Liver (tissue), 9 donors: ENCODE results near the gene RUNX1. TPM values are rescaled to one million over a fixed set of nuclear protein-coding genes. Genes with fewer than 3 reads are reported as not detected.

Experiments
- DNase-seq: peaks from one replicate; pipeline ENCODE4 v3.0.0-alpha.2; 2017; ENCODE audit warnings: low spot score
- H3K27ac ChIP-seq, 2 donors: one replicate each; pipeline ENCODE4 v1.7.0; 2013; ENCODE audit warnings: inconsistent platforms in 2 of 2, low read length in 2 of 2, control low read depth in 1 of 2, low read depth in 1 of 2, mild to moderate bottlenecking in 1 of 2
- H3K27me3 ChIP-seq, 4 donors: one replicate each; pipeline versions ENCODE4 v1.6.1 to v1.7.0; 2013; ENCODE audit warnings: low read length in 3 of 4, inconsistent platforms in 1 of 4, mild to moderate bottlenecking in 1 of 4, moderate library complexity in 1 of 4; ENCODE audit not compliant: control insufficient read depth in 4 of 4, insufficient read depth in 4 of 4
- H3K36me3 ChIP-seq, 4 donors: one replicate each; pipeline versions ENCODE4 v1.6.1 to v1.7.0; 2013; ENCODE audit warnings: low read length in 3 of 4, mild to moderate bottlenecking in 3 of 4, low read depth in 1 of 4, moderate library complexity in 1 of 4; ENCODE audit not compliant: control insufficient read depth in 4 of 4, insufficient read depth in 3 of 4
- H3K4me1 ChIP-seq, 4 donors: one replicate each; pipeline versions ENCODE4 v1.6.1 to v1.7.0; 2013; ENCODE audit warnings: low read length in 3 of 4, mild to moderate bottlenecking in 3 of 4, moderate library complexity in 1 of 4; ENCODE audit not compliant: control insufficient read depth in 4 of 4, insufficient read depth in 4 of 4
- H3K4me3 ChIP-seq, 3 donors: one replicate each; pipeline versions ENCODE4 v1.6.1 to v1.7.0; 2013; ENCODE audit warnings: low read length in 3 of 3, control low read depth in 1 of 3, low read depth in 1 of 3, mild to moderate bottlenecking in 1 of 3
- H3K9ac ChIP-seq, 2 donors: one replicate each; pipeline ENCODE4 v1.7.0; 2013; ENCODE audit warnings: low read length in 2 of 2, mild to moderate bottlenecking in 2 of 2, moderate library complexity in 2 of 2, control low read depth in 1 of 2, low read depth in 1 of 2
- H3K9me3 ChIP-seq, 4 donors: one replicate each; pipeline versions ENCODE4 v1.6.1 to v1.7.0; 2013; ENCODE audit warnings: low read length in 3 of 4; ENCODE audit not compliant: control insufficient read depth in 4 of 4
- EGR1 ChIP-seq, 2 donors: IDR thresholded peaks; 2 replicates each; pipeline ENCODE4 v1.6.1; 2016 to 2018; ENCODE audit warnings: antibody characterized with exemption in 2 of 2, low read depth in 2 of 2
- FOXA2 ChIP-seq: IDR thresholded peaks from 2 replicates; pipeline ENCODE4 v1.6.1; 2016; ENCODE audit warnings: antibody characterized with exemption
- GABPA ChIP-seq, 2 donors: IDR thresholded peaks in 1 of 2; conservative IDR thresholded peaks in 1 of 2; 2 replicates each; pipeline ENCODE4 v1.6.1; 2016; ENCODE audit warnings: antibody characterized with exemption in 2 of 2, mild to moderate bottlenecking in 1 of 2, moderate library complexity in 1 of 2
- HNF4A ChIP-seq, 2 donors: conservative IDR thresholded peaks; 2 replicates each; pipeline ENCODE4 v1.6.1; 2016; ENCODE audit warnings: antibody characterized with exemption in 2 of 2, mild to moderate bottlenecking in 2 of 2
- HNF4G ChIP-seq: IDR thresholded peaks from 2 replicates; pipeline ENCODE4 v1.6.1; 2016; ENCODE audit warnings: antibody characterized with exemption
- JUND ChIP-seq, 2 donors: IDR thresholded peaks; 2 replicates each; pipeline ENCODE4 v1.6.1; 2016; ENCODE audit warnings: antibody characterized with exemption in 2 of 2
- NR2F2 ChIP-seq: IDR thresholded peaks from 2 replicates; pipeline ENCODE4 v1.6.1; 2016; ENCODE audit warnings: antibody characterized with exemption
- SP1 ChIP-seq: IDR thresholded peaks from 2 replicates; pipeline ENCODE4 v1.6.1; 2018; ENCODE audit warnings: antibody characterized with exemption, mild to moderate bottlenecking
- TAF1 ChIP-seq: conservative IDR thresholded peaks from 2 replicates; pipeline ENCODE4 v1.6.1; 2016; ENCODE audit warnings: antibody characterized with exemption, mild to moderate bottlenecking
- WGBS: extraction: QIAGEN DNeasy Blood & Tissue Kit; methylation state at CpG from one replicate; pipeline ENCODE4 v1.1.7; 2013; 5-methylcytosine and 5-hydroxymethylcytosine counted together
- polyA plus RNA-seq, 2 donors: library from polyadenylated mRNA; stranded (reverse) in 1 of 2; unstranded in 1 of 2; fragments of 200-250 nt in 1 of 2; fragments of >200 nt in 1 of 2; fragmentation: Nextera tagmentation in 1 of 2; extraction: Ambion mirVana in 1 of 2; gene quantifications; one replicate each; pipeline versions ENCODE4 v1.2.1 to v1.2.3, GENCODE V29; 2013 to 2015
- total RNA-seq, 2 donors: library from RNA; depleted of rRNA; stranded (reverse); fragments of >200 nt; gene quantifications; one replicate each; pipeline ENCODE4 v1.2.3, GENCODE V29; 2014
- TF ChIP-seq, protein P1 (sequence below): IDR thresholded peaks from 2 replicates; pipeline ENCODE4 v1.6.1; 2016; ENCODE audit warnings: antibody characterized with exemption, mild to moderate bottlenecking
- TF ChIP-seq, protein P2 (sequence below): IDR thresholded peaks from 2 replicates; pipeline ENCODE4 v1.6.1; 2016; ENCODE audit warnings: antibody characterized with exemption
- TF ChIP-seq, protein P3 (sequence below): IDR thresholded peaks from 2 replicates; pipeline ENCODE4 v1.6.1; 2016; ENCODE audit warnings: antibody characterized with exemption
- donor health status: healthy.
- donor health status: healthy.
- donor health status: healthy.
- donor health status: healthy.
- donor health status: healthy.

Gene RUNX1
- total and polyA plus RNA-seq, 4 donors: 0.98 to 7.2 (median 3.1) TPM

DNA sequence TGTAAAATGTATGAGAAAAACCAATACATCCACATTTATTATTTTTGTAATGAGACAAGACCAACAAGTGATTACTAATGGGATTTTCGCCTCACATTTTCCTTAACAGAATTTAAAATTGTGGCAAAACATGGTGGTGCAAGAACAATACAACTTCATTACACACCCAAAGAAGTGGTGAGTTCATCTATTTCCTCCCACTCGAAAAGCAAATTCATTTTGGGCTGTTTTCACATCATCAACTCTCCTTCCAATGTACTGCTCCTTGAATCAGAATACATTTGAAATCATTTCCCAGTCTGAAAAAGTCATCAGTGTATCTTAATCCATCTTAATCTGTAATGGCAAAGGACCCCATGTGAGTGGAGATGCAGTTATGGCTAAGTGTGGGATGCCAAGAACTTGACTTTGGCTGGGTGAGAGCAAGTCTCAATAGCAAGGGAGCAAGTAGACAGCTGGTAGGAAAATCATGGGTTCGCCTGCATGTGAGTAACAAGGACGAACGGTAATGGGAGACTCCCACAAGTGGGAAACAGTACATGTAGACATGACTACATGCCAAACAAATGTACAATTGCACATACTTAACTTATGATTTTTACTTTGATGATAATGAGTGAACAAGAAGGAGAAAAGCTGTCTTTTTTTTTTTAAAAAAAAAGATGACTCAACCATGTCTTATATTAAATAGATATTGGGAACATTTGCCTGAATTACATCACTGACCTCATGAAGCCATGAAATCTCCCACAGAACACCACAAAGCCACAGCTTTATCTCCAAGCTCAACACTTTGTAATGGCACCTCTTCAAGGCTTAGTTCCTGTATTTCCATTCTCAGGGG lies 46.0 kb downstream of the RUNX1 start:
- no peaks in the 10 kb centered on the region for H3K36me3 ChIP-seq
- no peak for DNase-seq
- 89% methylated on average over 5 of the region's 5 CpGs for WGBS
- H3K9ac ChIP-seq: no peak overlapping the region
- H3K9me3 ChIP-seq: no peaks in the 10 kb centered on the region
- H3K27me3 ChIP-seq: no peaks in the 10 kb centered on the region
- H3K4me3 ChIP-seq: no peak overlapping the region
- TF ChIP-seq HNF4A (conservative IDR thresholded peaks at IDR 0.05): no peak
- no peak for TF ChIP-seq EGR1 (IDR thresholded peaks at IDR 0.05; ENCODE audit: low read depth in 2 of 2)
- TF ChIP-seq, protein P1, sequence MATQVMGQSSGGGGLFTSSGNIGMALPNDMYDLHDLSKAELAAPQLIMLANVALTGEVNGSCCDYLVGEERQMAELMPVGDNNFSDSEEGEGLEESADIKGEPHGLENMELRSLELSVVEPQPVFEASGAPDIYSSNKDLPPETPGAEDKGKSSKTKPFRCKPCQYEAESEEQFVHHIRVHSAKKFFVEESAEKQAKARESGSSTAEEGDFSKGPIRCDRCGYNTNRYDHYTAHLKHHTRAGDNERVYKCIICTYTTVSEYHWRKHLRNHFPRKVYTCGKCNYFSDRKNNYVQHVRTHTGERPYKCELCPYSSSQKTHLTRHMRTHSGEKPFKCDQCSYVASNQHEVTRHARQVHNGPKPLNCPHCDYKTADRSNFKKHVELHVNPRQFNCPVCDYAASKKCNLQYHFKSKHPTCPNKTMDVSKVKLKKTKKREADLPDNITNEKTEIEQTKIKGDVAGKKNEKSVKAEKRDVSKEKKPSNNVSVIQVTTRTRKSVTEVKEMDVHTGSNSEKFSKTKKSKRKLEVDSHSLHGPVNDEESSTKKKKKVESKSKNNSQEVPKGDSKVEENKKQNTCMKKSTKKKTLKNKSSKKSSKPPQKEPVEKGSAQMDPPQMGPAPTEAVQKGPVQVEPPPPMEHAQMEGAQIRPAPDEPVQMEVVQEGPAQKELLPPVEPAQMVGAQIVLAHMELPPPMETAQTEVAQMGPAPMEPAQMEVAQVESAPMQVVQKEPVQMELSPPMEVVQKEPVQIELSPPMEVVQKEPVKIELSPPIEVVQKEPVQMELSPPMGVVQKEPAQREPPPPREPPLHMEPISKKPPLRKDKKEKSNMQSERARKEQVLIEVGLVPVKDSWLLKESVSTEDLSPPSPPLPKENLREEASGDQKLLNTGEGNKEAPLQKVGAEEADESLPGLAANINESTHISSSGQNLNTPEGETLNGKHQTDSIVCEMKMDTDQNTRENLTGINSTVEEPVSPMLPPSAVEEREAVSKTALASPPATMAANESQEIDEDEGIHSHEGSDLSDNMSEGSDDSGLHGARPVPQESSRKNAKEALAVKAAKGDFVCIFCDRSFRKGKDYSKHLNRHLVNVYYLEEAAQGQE: no peak
- TF ChIP-seq, protein P2, sequence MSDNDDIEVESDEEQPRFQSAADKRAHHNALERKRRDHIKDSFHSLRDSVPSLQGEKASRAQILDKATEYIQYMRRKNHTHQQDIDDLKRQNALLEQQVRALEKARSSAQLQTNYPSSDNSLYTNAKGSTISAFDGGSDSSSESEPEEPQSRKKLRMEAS: no peak
- TF ChIP-seq JUND (IDR thresholded peaks at IDR 0.05): no peak
- no peaks in the 10 kb centered on the region for H3K4me1 ChIP-seq
- H3K27ac ChIP-seq: no peak overlapping the region

DNA sequence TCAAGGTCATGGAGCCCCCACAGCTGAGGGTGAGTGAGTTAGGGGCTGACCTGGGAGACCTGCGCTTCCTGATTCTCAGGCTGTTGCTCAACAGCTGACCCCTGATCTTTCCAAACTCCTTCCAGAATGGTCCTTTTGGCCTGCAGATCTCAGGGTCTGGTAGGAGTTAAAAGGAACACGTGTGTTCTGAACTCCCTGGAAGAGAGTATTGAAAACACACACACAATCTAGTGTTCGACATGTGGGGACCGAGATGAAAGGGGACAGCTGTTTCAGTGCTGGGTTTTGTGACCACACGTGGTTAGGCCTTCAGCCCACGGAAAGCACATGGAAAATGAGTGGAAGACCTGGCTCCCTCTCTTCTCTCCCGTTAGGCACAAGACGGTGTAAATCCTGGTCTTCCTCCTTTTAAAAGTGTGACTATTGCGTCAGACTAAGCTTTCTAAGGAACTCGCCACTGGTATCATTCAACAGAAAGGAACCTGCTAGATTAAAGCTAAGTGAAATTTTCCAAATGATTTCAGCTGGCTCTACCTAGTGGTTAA lies 49.6 kb downstream of the RUNX1 start:
- no peak for DNase-seq
- H3K9me3 ChIP-seq: no peaks in the 10 kb centered on the region
- no peaks in the 10 kb centered on the region for H3K27me3 ChIP-seq
- no peak overlapping the region for H3K4me3 ChIP-seq
- H3K9ac ChIP-seq: no peak overlapping the region
- TF ChIP-seq HNF4G (no peak), NR2F2 (no peak), GABPA (IDR thresholded peaks at IDR 0.05 in 1 of 2, conservative IDR thresholded peaks at IDR 0.05 in 1 of 2) (no peak), SP1 (no peak), FOXA2 (no peak), TAF1 (no peak)
- TF ChIP-seq, protein P3, sequence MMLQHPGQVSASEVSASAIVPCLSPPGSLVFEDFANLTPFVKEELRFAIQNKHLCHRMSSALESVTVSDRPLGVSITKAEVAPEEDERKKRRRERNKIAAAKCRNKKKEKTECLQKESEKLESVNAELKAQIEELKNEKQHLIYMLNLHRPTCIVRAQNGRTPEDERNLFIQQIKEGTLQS: no peak
- no peaks in the 10 kb centered on the region for H3K36me3 ChIP-seq
- no peak overlapping the region for H3K27ac ChIP-seq
- WGBS: 85% methylated on average over 10 of the region's 10 CpGs
- H3K4me1 ChIP-seq: no peaks in the 10 kb centered on the region

DNA sequence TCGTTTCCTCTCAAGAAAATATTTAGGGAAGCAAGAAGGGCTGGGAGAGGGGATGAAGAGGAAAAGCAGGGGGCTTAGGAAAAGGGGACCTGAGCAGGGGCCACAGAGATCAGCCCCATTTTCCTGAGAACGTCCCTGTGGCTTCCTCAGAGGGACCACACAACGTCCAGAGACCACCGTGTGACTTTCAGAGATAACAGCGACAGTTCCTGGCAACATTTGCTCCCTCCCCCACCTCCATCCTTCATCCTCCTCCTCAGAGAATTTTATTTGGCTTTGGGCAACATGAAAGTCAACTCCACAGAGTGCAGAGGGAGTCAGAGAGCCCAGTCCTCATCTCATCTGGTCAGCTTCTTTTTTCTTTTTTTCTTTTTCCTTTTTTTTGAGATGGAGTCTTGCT lies 50.9 kb downstream of the RUNX1 start:
- H3K9me3 ChIP-seq: no peaks in the 10 kb centered on the region
- H3K36me3 ChIP-seq: no peaks in the 10 kb centered on the region
- H3K4me3 ChIP-seq: no peak overlapping the region
- no peak for DNase-seq
- TF ChIP-seq EGR1 (IDR thresholded peaks at IDR 0.05; ENCODE audit: low read depth in 2 of 2) (no peak), GABPA (IDR thresholded peaks at IDR 0.05 in 1 of 2, conservative IDR thresholded peaks at IDR 0.05 in 1 of 2) (no peak), SP1 (no peak), NR2F2 (no peak)
- TF ChIP-seq, protein P1: no peak
- no peaks in the 10 kb centered on the region for H3K27me3 ChIP-seq
- no peak overlapping the region for H3K9ac ChIP-seq
- no peak overlapping the region for H3K27ac ChIP-seq
- no peaks in the 10 kb centered on the region for H3K4me1 ChIP-seq
- 73% methylated on average over 5 of the region's 5 CpGs for WGBS
